ENCODE data around the gene RUFY3.
"Not testable (repeated sequence)": the region's sequence is repeated elsewhere in the genome, so short reads cannot be mapped to it uniquely, and the experiment has no call there.

The RUFY3 gene

GRCh38 chr4:70739496-70740337 lies 18.0 kb downstream of the RUFY3 start:
- DNase-seq: no peak

- DNase-seq: no peak
These were observed 20.3 kb downstream of the RUFY3 start for GRCh38 chr4:70741867-70742658.

DNA sequence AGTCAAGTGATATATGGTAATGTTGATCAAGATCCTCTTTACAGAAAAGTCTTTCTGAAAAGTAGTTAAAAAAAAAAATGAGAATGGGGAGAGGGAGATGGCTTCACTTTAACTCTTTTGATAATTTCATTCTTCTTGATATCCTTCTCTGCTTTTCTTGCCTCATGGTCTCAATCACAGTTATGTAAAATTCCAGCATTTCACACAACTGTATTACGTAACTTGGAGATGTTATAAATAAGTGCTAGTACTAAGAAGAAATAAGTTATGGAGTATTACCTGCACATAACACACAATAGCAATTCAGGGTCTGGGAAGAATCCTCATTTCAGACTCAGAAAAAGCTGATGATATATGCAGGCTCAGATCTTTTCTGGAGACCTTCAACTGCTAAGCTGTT lies 22.0 kb downstream of the RUFY3 start:
- DNase-seq: no peak

DNA sequence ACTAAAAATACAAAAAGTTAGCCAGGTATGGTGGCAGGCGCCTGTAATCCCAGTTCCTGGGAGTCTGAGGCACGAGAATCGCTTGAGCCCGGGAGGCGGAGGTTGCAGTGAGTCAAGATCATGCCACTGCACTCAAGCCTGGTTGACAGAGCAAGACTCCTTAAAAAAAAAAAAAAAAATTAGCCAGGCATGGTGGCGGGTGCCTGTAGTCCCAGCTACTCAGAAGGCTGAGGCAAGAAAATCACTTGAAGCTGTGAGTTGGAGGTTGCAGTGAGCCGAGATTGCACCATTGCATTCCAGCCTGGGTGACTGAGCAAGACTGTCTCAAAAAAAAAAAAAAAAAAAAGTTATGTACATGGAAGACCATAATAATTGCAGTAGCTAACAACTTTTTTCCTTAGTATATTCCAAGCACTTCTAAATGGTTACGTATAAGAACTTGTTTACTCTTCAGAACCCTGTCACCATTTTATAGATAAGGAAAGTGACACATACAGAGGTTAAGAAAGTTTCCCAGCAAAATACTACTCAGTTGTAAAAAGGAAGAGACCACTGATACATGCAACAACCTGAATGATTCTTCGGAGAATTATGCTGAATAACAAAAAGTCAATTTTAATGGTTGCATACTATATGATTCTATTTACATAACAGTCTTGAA lies 24.5 kb downstream of the RUFY3 start:
- no peak for DNase-seq

- DNase-seq: no peak
These were observed 26.1 kb downstream of the RUFY3 start for GRCh38 chr4:70747874-70748273.

GRCh38 chr4:70749313-70749712 lies 27.5 kb downstream of the RUFY3 start:
- no peak for DNase-seq

GRCh38 chr4:70752236-70752635 lies 30.5 kb downstream of the RUFY3 start:
- no peak for DNase-seq

- no peak for DNase-seq
These were observed 31.9 kb downstream of the RUFY3 start for GRCh38 chr4:70753630-70754029.

GRCh38 chr4:70754470-70754869 lies 32.7 kb downstream of the RUFY3 start:
- DNase-seq: no peak

DNA sequence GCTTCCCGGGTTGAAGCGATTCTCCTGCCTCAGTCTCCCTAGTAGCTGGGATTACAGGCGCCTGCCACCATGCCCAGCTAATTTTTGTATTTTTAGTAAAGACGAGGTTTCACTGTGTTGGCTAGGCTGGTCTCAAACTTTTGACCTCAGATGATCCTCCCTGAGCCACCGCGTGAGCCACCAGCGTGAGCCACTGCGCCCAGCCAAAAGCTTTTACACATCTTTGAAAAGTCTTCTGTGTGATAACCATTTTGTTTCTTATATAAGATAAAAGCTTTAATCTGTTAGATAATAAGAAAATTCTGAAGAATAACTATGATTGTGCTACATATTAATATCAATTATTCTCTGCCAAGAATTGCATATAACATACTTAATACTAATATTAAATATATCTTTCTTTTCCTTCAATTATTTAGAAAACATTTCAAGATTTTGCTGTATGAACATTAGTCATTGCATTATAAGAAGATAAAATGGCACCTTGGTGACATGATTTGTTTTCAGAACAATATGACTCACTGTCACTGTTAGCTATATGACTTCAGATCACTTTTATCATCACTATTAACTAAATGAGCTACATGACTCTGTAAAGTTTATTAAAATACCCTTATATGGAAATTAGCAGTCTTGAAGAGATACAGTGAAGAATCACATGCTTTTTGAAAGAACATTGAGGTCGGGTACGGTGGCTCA lies 33.4 kb downstream of the RUFY3 start:
- DNase-seq: no peak

GRCh38 chr4:70759126-70759525 lies 37.4 kb downstream of the RUFY3 start:
- DNase-seq: no peak

DNA sequence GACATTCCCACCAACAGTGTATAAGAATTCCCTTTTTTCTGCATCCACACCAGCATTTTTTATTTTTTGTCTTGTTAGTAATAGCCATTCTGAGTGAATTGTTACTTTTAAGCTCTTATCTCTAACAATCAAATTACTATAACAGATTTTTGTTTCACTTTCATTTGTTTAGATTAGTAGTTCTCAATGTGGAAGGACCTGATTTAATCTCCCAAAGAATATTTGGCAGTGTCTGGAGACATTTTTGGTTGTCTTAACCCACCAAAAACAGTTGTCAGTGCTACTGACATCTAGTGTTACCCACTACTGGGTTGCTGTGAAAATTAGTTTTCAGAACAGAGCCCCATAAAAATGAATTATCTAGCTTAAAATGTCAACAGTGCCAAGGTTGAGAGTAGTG lies 37.9 kb downstream of the RUFY3 start:
- no peak for DNase-seq

- DNase-seq: no peak
These were observed 38.9 kb downstream of the RUFY3 start for GRCh38 chr4:70760662-70761061.

GRCh38 chr4:70761276-70761816 lies 39.6 kb downstream of the RUFY3 start:
- no peak for DNase-seq

GRCh38 chr4:70765368-70765767 lies 43.6 kb downstream of the RUFY3 start:
- DNase-seq: no peak

DNA sequence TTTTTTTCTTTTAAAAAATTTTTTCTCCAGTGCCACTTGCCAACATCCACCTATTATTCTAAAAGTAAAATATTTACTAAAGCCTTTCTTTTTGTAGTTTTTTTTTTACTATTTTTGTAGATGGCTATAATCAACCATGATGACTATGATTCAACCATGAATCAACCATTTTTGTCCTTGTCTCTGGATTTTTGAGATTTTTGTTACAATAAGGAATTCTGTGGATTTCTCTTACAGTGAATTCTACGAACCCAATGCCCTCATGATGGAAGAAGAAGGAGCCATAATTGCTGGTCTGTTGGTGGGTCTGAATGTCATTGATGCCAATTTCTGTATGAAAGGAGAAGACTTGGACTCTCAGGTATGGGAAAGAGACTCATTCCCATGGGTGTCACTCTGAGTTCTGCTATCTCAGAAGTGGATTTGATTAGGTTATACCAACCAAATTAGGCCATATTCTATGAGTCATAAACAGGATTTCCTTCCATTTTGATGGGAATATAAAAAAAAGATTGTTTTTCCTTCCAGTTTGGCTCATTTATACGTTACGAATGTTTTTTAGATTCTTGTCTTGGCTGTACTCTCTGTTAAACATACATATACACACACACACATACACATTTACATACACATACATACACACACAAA lies 46.7 kb downstream of the RUFY3 start:
- DNase-seq: no peak

GRCh38 chr4:70769396-70769795 lies 47.6 kb downstream of the RUFY3 start:
- DNase-seq: not testable (repeated sequence)

DNA sequence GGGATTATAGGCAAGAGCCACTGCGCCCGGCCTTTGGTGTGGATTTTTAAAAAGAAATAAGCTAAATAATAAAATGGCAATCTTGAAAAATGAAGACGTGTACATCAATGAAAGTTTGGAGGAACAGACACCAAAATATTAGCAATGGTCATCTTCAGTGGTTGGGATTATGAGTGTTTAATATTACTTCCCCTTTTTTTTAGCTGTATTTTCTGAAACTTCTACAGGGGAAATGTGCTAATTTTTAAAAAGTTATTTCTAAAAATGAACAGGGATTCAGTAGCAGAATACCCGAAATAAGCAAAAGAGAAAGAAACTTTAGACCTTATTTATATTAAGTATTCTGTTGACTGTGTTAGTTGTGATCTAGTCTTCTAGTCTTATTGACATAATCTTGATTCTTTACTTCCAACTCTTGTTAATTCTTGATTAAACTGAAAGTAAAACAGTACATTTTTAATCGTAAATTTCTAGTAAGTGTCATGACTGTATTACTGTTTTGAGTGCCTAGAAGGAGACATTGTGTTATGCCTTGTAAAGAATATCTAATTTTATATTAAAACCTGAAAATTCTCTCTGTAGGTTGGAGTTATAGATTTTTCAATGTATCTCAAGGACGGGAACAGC lies 51.3 kb downstream of the RUFY3 start:
- DNase-seq: no peak

GRCh38 chr4:70778888-70779422 lies 57.2 kb downstream of the RUFY3 start:
- no peak for DNase-seq

DNA sequence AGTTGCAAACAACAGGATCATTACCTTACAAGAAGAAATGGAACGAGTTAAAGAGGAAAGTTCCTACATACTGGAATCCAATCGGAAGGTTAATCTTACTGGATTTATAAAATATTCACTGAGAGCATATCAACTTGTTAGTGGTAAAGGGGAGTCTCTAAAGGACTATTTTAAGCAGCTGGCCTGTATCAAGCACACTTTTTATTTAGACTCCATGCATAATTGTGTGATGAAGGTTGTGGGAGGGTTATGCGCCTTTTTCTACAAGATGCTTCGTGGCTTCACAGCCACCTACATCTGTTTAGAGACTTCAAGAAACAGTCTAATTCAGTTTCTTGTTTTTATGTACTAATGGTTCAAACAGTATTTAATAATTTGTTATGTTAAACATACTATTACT lies 61.3 kb downstream of the RUFY3 start:
- no peak for DNase-seq

- no peak for DNase-seq
These were observed 65.7 kb downstream of the RUFY3 start for GRCh38 chr4:70787496-70787895.

All from activated CD4-positive, alpha-beta T cell treated with anti-CD3 and anti-CD28 coated beads, Interleukin-2, amount 50 U/mL, for 4 hours (primary cell).